Stimulated activated CD8-positive, alpha-beta memory T cell treated with anti-CD3 and anti-CD28 coated beads, Interleukin-4, amount 100 ng/mL, for 1 hour (primary cell): Measurements from ENCODE around the gene POLR1H.

Experiments used
- DNase-seq, 2 donors: peaks; one replicate each; pipeline ENCODE4 v3.0.0-alpha.2; 2020; ENCODE audit warnings: low read depth in 2 of 2, low spot score in 1 of 2

The POLR1H gene

DNA sequence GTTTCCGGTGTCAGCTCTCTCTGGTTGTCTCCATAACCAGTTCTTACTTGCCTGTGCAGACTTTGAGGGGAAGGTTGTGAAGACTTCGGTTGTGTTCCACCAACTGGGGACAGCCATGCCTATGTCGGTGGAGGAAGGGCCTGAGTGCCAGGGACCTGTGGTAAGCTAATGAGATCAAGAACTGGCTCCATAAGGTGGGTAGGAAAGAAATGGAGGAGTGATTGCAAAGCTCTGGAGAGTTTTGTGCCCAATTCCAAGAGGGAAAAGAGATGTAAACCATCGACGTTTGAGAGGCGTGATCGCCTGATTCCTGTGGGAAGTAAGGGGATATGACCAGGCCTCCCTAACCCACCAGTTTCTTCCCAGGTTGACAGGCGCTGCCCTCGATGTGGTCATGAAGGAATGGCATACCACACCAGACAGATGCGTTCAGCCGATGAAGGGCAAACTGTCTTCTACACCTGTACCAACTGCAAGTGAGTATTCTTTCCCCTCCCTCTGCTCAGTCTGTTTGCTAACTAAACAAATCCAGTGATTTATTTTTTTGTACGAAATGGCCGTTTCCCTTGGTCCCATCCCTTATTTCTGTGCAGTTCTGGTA lies 893 bp downstream of the POLR1H start:
- no peak for DNase-seq

DNA sequence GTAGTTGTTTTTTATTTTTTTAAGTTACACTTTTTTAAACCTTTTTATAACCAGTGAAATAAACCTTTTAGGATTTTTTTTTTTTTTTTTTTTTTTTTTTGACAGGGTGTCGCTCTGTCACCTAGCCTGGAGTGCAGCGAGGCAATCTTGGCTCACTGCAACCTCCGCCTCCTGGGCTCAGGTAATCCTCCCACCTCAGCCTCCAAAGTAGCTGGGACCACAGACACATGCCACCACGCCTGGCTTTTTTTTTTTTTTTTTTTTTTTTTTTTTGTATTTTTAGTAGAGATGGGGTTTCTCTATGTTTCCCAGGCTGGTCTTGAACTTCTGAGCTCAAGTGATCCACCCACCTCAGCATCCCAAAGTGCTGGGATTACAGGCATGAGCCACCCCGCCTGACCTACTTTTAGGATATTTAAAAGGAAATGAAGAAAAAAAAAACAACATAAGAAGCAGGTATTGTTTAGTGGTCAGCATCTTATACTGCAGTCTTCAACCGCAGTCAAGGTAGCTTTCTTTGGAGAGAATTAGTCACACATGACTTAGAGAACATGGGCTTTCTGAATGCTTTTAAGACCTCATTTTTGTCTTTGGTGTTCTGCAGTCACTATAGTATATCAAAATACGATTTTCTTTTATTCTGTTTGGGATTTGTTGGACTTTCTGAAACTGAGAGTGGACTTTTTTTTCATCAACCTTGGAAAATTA lies 1.6 kb downstream of the POLR1H start:
- DNase-seq = no peak

DNA sequence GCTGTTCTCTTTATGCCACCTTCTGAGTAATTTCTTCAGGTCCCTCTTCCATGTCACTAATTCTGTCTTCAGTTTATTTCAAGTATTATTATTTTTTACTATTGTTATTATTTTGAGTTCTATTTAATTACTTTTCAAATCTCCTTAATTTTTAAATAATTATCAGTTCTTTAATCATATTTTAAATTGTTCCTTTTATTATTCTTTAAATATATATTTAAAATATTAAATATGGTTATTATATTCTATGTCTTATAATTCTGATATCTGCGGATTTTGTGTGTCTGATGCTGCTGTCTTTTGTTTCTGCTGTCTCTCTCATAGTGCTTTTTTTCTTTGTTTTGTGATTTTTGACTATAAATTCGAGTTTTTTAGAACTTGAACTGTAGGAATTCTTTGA lies 2.2 kb downstream of the POLR1H start:
- DNase-seq = no peak

DNA sequence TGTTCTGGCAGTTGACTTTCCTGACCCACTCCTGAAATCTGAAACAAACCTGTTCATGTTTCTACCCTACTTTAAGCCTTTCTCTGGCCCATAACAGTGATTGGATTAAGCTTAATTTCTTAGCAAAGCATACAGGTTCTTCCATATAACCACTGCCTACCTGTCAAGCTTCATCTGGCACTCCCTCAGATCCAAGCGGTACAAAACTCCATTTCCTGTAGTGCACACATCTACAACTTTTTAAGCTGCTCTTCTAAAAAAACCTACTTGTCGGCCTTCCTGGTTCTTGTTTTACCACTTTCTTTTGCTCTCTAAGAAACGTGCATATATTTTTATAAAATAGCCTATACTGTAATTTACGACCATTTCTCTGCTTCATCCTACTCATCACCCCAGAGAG lies 5.0 kb downstream of the POLR1H start:
- no peak for DNase-seq

DNA sequence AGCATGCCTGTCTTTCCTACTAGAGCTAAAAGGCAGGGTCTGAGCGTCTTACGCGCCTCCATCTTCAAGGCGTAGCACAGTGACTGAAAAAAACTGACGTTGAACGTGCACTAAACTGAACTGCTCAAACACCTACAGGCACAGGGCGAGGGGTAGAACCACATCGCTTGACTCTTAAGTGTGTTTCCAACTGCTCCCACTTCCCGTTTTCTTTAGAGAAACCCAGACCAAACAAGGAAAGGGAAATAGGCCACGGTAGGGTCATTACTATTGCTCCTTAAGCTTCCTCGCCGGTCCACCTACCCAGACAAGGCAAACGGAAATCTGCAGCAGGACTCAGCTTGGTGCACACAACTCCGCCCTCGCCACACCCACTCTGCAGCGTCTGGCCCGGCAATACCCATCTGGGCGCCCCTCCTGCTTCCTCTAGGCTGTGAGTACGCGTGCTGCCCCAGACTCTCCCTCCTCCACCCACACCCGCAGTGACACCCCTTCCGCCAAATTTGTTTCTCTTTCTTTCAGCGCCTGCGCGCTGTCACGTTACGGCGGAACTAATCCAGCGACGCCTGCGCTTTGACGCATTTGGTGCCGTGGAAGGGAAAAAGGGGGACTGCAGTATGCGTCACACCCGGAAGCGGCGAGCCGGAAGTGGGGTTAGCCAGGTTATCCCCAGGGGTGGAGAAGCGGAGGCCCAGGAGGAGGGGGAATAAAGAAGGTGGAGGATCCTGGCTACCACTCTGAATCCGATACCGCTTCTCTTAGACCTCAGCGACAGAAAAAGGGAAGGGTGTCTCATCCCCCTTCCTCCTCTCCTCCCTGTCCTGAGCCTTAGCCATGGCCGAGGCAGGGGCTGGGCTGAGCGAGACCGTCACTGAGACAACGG lies 5.8 kb downstream of the POLR1H start, which contains the start of gene PPP1R11:
Gene PPP1R11, plus strand, starts transcription at position 622 of the 883 bp plus-strand sequence. Its CDS starts 213 bp downstream, at position 835.
- DNase-seq = peak; percentile 89 to 97

DNA sequence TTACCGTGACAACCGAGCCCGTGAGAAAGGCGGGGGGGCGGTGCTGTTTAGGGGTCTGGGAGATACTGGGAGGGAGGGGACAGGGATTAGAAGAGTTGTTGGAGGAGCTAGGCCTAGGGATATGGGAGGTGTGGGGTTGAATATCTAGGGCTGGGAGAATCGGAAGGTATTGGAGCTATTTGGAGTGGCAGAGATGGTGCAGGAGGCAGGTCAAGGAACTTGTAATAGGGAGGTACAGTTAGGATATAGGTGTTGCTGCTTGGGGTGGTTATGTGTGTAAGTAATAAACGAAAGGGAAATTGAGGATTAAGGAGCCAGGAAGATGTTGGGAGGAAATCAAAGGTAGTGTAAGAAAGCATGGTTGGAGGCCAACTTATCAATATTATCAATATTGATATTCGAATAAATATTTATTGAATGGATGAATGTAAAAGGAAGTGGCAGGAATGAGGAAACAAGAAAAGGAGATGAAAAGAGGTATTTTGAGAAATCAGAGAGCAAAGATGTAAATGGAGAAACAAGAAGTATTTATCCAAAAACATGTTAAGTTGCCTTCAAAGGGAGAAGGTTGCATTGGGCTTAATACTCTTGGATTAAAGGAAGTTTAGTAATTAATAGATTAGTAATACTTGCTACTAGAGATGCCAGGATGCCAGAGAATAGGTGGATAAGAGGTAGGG lies 6.5 kb downstream of the POLR1H start:
- DNase-seq = no peak

DNA sequence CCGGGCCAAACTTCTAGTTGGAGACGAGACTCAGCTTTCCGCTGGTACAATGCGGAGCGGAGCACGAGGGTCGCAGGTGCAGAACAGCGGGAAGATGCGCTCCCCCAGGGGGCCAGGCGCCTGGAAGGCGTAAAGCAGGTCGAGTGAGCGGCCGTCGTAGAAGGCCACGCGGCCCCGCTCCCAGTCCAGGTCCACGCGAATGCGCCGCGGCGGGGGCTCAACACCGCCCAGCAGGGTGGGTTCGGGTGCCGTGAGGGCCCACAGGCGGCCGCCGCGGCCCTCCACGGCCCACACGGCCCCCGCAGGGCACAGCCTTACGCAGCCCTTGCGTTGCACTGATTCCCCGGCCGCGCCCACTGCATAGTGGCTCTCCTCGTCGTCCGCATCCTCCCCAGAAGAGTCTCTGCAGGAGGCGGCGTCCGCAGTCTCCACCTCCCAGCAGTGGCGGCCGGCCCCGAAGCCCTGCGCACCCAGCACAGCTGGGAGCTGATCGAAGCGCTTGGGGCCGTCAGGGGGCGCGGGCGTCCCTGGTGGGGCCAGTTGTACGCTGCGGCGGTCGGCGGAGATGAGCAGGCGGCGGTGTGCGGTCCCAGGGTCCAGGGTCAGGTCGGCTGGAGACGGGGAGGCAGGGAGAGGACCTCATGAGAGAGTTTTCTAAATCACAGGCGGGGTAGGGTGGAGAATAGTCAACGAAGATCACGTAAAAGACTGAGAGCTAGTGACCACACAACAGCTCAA lies 10.2 kb downstream of the POLR1H start:
- no peak for DNase-seq

DNA sequence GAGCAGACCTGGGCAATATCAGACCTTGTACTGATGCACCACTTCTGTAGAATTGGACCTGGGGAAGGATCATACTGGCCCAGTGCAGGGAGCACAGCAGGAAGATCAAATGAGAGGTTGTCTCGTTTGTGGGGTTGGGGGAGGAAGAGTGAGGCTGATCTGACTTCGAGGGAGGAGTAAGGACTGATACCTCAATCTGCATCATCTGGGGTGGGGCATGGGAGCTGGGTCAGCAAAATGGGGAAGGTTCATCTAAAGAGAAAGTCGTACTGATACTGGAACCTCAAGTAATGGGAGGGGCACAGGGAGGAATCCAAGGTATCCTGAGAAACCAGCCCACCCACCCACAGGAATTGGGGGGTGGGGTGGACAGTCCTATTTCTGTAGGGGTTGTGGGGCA lies 10.8 kb downstream of the POLR1H start:
- DNase-seq = no peak

DNA sequence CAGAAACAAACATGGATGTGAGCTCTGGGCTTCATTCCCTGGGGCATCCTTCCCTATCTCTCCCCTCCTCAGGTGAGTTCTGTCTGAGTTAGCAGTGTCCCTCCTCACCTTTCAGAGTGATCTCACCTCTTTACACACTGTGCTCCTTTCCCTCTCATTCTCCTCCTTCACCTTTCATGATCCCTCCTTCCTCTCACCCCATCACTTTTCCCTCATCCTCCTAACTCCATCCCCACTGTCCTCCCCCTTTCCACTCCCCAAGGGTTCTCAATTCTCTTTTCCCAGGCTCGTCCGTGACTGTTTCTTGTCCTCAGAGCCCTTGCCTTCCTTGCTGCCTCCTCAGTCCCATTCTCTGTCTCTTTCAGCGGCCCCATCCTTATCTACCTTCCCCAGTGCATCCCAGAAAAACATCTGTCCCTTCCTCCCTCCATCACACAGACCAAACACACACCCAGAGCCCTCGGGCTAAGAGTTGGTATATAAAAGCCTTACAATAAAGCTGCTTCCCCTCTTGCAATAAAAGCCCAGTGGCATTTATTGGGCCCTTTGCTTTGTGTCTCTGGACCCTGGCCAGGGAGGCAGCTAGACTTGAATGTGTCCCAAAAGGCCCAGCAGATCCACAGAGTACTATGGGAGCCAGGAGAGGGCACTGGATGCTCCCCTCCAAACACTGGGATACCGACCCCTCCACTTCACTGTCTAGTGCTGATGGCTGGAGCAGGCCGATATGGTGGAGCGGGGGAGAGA lies 12.6 kb downstream of the POLR1H start:
- DNase-seq = no peak

DNA sequence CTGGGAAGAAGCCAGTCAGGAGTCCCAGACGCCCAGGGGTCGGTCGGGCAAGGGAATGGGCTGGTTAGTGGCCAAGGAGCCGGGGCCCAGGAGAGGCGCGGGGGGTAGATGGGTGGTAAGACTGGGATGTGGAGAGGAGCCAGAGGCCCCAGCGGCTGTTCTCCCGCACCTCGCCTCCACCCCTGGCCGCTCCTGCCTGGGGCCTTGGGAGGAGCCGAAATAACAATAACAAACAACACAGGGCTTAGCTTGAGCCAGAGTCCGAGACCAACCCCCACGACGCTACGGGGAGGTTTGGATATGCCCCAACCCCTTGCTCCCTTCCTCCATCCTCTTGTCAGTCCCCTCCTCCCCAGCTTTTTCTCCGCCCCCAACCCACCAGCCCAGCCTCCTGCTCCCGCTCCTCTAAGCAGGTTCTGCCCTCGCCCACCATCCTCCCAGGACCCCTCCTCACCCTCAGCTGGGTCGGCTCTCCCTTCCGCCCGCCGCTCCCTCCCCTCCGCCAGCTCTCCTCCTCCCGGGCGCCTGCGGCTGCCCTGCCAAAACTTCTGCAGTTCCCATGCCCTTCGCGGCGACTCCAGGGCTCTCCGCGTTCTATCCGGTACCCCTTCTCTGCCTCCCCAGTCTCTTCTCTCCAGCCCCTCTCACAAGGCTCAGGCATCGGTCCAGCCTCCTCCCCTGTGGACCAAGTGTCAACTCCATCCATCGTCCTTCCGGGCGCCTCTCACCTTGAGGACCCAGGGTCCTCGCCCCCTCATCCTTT lies 13.4 kb downstream of the POLR1H start:
- DNase-seq = no peak

DNA sequence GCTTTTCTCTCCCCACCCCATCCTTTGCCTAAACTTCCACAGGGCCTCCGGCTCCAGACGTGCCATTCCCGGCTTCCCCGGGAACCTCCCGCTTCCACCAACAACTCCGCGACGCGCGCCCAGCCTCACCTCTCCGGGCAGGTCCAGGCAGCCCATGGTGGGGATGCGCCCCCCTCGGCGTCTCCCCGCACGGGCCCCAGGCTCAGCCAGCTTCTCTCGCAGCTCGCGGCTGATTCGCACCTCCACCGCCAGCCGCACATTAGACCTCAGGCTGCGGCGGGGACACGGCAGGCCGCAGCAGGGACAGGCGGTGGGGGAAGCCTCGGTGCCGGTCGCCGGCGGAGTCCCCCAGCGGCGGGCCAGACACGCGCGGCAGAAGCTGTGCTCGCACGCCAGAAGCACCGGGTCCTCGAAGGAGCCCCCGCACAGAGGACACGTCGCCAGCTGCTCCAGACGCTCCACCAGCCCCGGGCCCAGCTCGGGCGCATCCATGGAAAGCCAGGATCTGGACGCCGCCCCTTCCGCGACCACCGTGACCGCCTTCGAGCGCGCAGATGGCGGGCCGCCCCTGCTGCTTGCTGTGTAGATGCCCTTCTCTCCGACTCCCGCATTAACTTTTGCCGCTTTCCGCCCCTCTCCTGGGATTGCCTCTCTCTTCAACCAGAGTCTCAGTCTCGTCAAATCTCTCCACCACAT lies 14.2 kb downstream of the POLR1H start, which contains the start of gene RNF39:
Gene RNF39, minus strand, starts transcription at position 676 of the 696 bp plus-strand sequence. Its CDS starts 184 bp downstream, at position 492.
- DNase-seq = no peak

DNA sequence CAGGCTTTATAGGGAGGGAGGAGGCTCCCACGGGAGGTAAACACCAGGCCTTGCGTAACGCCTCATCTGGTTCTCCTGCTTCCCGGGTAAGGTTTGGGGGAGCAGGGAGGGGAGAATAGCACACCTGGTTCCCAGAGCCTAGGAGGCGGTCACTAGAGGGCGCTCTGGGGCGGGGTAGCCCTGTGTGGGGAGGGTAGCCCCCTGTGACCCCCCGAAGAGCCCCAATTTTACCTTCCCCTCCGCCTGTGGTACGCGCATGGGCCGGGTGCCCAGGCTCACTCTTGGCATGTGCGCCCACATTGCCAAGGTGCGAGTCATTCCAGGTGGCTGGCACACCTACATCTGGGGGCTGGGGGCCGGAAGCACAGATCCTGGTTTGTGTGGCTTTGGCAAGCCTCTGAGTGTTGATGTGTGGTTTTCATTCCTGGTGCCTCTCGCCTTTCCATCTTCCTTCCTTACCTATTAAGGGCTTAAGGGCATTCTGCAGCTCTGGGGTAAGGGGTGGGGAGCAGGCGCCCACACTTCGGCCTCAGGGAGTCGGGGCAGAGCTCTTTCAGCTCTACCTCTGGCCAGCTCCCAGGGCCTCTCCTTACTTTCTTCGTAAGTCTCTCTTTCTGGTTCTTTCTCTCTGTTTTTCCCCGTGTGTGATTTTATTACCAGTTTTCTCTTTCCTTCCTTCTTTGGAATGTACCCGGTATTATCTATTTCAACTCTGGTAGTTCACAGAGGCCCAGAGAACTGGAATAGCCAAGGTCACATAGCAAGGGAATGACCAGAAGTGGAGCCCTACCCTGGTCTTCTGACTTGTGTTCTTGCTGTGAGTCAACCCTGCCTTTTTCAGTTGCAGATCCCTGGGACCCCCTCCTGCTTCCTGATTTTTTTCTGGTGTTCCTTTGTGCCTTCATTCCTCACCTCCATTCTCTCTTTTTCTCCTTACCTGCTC lies 15.0 kb downstream of the POLR1H start:
- DNase-seq = no peak

DNA sequence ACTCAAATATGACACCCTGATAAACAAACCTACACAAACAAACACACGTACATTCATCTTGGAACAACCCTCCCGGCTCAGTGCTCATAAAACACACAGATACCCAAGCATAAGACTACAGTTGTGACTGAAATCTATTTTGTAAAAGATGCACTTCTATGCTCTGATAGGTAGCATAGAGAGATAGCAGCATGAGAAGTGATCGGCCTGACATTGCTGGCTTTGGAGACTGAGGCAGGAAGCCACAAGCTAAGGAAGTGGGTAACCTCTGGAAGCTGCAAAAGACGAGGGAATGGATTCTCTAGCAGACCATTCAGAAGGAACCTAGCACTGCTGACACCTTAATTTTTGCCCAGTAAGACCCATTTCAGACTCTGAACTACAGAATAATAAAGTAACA lies 16.2 kb downstream of the POLR1H start:
- no peak for DNase-seq

DNA sequence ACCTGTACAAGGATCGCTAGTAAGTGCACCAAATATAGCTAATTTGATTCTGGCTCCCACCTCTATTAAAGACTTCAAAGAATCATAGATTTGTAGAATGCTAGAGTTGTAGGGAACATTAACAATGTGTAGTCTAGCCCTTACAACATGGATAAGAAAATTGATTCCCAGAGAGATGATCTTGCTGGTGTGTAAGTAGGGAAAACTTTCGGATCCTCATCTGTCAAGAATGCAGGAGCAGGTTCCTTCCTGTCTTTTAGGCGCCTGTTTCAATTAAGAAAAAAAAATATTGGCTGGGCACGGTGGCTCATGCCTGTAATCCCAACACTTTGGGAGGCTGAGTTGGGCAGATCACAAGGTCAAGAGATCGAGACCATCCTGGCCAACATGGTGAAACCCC lies 26.8 kb downstream of the POLR1H start:
- no peak for DNase-seq

DNA sequence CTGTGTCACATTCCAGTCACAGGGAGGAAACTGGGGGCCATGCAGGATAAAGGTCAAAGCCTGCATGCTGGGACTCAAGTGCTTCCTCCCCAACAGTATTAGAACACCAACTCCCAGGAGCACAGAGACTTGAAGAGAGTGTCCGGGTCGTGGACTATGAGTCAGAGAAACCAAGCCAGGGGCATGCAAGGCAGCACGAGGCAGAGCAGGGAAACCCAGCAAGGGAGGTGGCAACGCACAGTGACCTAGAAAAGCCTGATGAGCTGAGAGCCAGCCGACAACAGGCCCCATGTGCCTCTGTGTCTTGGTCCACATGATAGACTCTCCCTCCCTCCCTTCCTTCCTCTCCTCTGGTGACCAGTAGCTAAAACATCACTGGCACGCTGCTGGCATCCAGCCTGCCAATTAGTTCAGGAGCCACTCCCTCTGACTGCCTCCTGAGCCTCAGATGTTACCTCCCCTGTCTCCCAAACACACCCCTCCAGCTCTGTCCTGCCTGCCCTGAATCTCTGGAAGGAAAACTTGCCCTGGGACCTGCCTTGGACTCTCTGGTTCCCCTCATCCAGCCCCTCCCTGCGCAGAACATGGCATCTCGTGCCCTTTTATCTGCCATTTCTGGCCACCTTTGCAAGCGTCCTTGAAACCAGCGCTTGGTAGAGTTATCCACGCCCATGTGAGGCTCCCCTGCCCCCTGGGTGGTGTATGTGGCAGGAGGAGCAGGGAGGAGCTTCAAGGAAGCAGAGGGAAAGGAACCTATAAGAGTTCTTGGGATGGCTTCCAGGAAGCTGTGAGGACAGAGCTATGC lies 30.7 kb downstream of the POLR1H start:
- DNase-seq = no peak

DNA sequence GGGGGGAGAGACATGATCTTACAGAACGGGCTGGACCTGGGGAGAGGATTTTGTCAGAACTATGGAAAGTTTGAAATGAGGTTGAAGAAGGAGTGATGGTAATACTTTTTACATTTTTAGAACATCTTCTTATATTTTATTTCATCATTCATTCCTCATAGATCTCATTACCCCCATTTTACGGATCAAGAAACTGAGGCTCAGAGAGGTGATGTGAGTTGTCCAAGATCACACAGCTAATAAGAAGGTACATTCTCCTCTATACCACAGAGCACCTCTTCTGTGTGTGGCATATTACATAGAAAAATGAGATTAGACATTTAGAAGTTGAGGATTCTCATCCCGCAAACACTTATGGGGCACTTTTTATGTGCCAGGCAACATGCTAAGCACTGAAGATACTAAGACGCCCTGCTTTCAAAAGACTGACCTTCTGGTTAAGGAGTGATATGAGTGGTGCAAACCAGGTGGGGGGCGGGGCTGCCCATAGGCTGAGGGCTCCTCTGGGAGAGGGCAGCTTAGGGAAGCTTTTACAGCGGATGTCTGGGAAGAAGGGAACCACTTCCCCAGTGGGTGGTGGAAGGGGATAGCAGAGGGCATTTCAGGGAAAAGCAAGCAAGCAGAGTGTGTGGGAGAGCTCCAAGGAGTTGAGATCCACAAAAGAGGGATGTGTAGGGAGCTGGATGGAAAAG lies 31.9 kb downstream of the POLR1H start:
- DNase-seq = no peak
